GM12875 (cell line): ENCODE measurements around the gene DDX54.

Experiments used
- H3K4me3 ChIP-seq: one replicate; pipeline ENCODE4 v1.5.1; 2011; ENCODE audit warnings: low read depth, low read length, control low read depth
- TF ChIP-seq, protein P1 (sequence below): IDR thresholded peaks from 2 replicates; pipeline ENCODE4 v1.5.1; 2011; ENCODE audit warnings: low read depth, mild to moderate bottlenecking, control low read depth, inconsistent platforms, low read length, moderate library complexity, borderline replicate concordance; ENCODE audit not compliant: insufficient read depth

The DDX54 gene

GRCh38 chr12:113108308-113108707 lies 77.0 kb downstream of the DDX54 start:
- H3K4me3 ChIP-seq, result no peak overlapping the region
- TF ChIP-seq, protein P1, sequence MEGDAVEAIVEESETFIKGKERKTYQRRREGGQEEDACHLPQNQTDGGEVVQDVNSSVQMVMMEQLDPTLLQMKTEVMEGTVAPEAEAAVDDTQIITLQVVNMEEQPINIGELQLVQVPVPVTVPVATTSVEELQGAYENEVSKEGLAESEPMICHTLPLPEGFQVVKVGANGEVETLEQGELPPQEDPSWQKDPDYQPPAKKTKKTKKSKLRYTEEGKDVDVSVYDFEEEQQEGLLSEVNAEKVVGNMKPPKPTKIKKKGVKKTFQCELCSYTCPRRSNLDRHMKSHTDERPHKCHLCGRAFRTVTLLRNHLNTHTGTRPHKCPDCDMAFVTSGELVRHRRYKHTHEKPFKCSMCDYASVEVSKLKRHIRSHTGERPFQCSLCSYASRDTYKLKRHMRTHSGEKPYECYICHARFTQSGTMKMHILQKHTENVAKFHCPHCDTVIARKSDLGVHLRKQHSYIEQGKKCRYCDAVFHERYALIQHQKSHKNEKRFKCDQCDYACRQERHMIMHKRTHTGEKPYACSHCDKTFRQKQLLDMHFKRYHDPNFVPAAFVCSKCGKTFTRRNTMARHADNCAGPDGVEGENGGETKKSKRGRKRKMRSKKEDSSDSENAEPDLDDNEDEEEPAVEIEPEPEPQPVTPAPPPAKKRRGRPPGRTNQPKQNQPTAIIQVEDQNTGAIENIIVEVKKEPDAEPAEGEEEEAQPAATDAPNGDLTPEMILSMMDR, result no peak
